AG04450 (cell line): ENCODE results near the gene LARGE2. TPM values are rescaled to one million over a fixed set of nuclear protein-coding genes. Genes with fewer than 3 reads are reported as not detected.
A peak's percentile ranks its signal among the peaks of the same experiment; 100 is the strongest.

Experiments
- CTCF ChIA-PET: fragments of 300-600, 350-600 bp; formaldehyde crosslinking; extraction: SDS; loops from one replicate; lab custom pipeline; 2022; ENCODE audit warnings: antibody characterized with exemption, inconsistent platforms; lab: Charles Lee
- POLR2A ChIA-PET: fragments of 350-600 bp; formaldehyde crosslinking; extraction: SDS; loops from one replicate; lab custom pipeline; 2021; ENCODE audit warnings: antibody characterized with exemption, inconsistent platforms; lab: Yijun Ruan, JAX
- DNase-seq: peaks from one replicate; pipeline ENCODE4 v3.0.0-alpha.2; 2011; ENCODE audit warnings: low read depth, low spot score
- H3K27ac ChIP-seq: one replicate; pipeline ENCODE4 v1.5.1; 2012; ENCODE audit warnings: low read depth, low read length, control low read depth
- H3K27me3 ChIP-seq: one replicate; pipeline ENCODE4 v1.6.0; 2012; ENCODE audit warnings: low read length; ENCODE audit not compliant: control insufficient read depth, insufficient read depth
- H3K4me3 ChIP-seq: 2 replicates; pipeline ENCODE4 v1.5.1; 2011; ENCODE audit warnings: mild to moderate bottlenecking, low read depth, low read length, control low read depth
- H3K9me3 ChIP-seq: 2 replicates; pipeline ENCODE4 v1.5.1; 2012; ENCODE audit warnings: low read length; ENCODE audit not compliant: control insufficient read depth, insufficient read depth
- polyA plus RNA-seq: library from polyadenylated mRNA; depleted of rRNA; stranded (reverse); fragments of >200 nt; gene quantifications from 2 replicates; pipeline ENCODE4 v1.2.3, GENCODE V29; 2011
- TF ChIP-seq, protein P1 (sequence below): IDR thresholded peaks from 2 replicates; pipeline ENCODE4 v1.5.1; 2011; ENCODE audit warnings: low read depth, low read length, control low read depth, inconsistent platforms

LARGE2 gene
- polyA plus RNA-seq, 1 experiment: not detected

DNA sequence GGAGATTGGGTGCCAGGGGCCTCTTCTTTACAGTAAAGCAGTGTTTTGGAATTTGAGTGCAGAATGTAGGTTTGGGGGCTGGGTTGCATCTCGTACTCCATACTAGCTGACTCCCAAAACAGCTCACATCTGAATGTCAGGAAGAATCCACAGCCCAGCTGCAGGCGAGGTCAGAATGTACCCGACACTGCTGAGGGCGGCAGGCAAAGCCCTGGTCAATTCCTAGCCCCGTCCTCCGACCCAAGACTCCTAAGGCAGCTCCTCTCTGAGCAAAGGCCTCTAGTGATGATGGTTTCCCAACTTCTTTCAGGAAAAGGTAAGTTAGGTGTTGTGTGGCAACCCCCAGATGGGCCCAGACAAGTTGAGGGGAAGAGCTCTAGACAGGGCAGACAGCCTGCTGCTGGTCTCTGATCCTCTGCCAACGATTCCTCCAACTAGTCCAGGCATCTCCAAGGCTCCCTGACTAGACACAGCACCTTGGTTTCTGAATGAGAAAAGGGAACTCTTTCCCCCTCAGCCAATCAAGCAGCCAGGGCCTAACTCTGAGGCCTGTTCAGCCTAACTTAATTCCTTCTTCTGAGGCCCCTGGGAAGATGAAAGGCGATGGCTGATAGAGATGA, 8.6 kb downstream of the LARGE2 start:
- ChIA-PET POLR2A (interaction anchor here (0.5 to 0.9 kb wide), 2 partner anchors 13 to 84 kb away, joined by 3 read pairs; no protein-coding TSS in a partner anchor), CTCF (interaction anchor here (1.1 to 2.1 kb wide), 2 partner anchors 33 to 75 kb away, joined by 3 to 5 read pairs; no protein-coding TSS in a partner anchor)
- Histone ChIP-seq H3K9me3 (no peaks in the 10 kb centered on the region; the same call in 1 of the 2 replicates), H3K27ac (no peak overlapping the region), H3K27me3 (peaks cover 4% of the 10 kb centered on the region), H3K4me3 (no peak overlapping the region)
- no peak for DNase-seq
- TF ChIP-seq, protein P1, sequence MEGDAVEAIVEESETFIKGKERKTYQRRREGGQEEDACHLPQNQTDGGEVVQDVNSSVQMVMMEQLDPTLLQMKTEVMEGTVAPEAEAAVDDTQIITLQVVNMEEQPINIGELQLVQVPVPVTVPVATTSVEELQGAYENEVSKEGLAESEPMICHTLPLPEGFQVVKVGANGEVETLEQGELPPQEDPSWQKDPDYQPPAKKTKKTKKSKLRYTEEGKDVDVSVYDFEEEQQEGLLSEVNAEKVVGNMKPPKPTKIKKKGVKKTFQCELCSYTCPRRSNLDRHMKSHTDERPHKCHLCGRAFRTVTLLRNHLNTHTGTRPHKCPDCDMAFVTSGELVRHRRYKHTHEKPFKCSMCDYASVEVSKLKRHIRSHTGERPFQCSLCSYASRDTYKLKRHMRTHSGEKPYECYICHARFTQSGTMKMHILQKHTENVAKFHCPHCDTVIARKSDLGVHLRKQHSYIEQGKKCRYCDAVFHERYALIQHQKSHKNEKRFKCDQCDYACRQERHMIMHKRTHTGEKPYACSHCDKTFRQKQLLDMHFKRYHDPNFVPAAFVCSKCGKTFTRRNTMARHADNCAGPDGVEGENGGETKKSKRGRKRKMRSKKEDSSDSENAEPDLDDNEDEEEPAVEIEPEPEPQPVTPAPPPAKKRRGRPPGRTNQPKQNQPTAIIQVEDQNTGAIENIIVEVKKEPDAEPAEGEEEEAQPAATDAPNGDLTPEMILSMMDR: no peak

DNA sequence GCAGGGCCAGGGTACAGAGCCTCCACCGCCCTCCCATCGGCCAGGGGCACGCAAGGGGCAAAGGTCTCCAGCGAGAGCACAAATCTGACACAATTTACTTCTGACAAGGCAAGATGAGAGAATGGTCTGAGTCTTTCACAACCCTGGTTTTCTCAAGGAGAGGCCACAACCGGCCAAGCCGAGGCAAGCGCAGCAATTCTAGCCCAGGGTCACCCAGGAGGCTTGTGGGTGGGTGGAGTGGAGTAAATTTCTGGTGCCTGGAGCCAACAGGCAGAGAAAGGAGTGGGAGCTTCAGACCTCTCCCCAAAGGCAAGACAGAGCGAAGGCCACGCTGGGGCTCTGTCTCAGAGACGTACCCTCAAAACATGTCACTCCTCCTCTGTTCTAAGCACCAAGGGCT, 9.3 kb downstream of the LARGE2 start:
- no peak overlapping the region for H3K4me3 ChIP-seq
- ChIA-PET POLR2A (no interaction called here), CTCF (interaction anchor here (2.1 kb wide), 1 partner anchor 33 kb away, joined by 5 read pairs; no protein-coding TSS in a partner anchor)
- no peaks in the 10 kb centered on the region; the same call in 1 of the 2 replicates for H3K9me3 ChIP-seq
- no peak overlapping the region for H3K27ac ChIP-seq
- peaks cover 1% of the 10 kb centered on the region for H3K27me3 ChIP-seq
- no peak for DNase-seq
- TF ChIP-seq, protein P1: no peak

GRCh38 chr11:45932217-45932616, 9.8 kb downstream of the LARGE2 start:
- H3K9me3 ChIP-seq: no peaks in the 10 kb centered on the region
- CTCF ChIA-PET: interaction anchor here (2.1 kb wide), 1 partner anchor 32 kb away, joined by 5 read pairs; no protein-coding TSS in a partner anchor
- no peak overlapping the region for H3K4me3 ChIP-seq
- TF ChIP-seq, protein P1: no peak
- POLR2A ChIA-PET: no interaction called here
- H3K27ac ChIP-seq: no peak overlapping the region
- DNase-seq: no peak
- no peaks in the 10 kb centered on the region for H3K27me3 ChIP-seq

DNA sequence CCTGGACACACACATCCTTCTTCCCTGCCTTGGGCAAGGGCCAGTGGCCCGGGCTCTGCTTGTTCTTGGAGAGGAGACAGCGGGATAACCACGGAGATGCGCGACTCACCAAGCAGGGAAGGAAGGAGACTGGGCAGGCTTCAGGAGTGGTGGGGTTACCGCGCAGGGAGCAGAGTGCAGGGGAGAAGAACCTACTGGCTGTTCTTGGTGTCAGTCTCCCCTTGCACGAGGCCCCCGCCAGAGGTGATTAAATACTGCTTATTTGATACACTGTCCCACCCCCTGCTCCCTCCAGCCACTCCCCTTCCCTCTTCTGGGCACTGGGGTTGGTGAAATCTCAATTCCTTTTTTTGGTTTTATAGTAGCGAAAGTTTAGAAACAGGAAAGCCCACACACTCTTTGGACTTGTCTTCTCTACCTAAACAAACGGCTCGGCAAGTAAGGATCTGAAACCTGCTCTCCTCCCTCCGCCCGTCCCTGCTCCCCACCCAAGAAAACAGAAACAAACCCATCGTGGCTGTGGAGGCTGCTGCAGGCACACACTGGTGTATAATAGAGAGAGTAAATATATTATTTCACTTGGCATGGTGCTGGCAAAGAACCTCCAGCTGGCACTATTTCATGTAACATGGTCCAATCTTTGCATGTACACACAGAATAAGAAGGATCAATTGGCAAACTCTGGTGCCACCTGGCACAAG, 10.8 kb downstream of the LARGE2 start:
- H3K27me3 ChIP-seq: no peaks in the 10 kb centered on the region
- peak; percentile 8 for DNase-seq
- ChIA-PET POLR2A (no interaction called here), CTCF (no interaction called here)
- H3K27ac ChIP-seq: no peak overlapping the region
- H3K4me3 ChIP-seq: no peak overlapping the region
- TF ChIP-seq, protein P1: no peak
- H3K9me3 ChIP-seq: no peaks in the 10 kb centered on the region
